ENCODE data around the gene MYH10. TPM values are rescaled to one million over a fixed set of nuclear protein-coding genes. Genes with fewer than 3 reads are reported as not detected.
A peak's percentile ranks its signal among the peaks of the same experiment; 100 is the strongest.

MYH10 gene
- total and polyA plus RNA-seq, 4 donors, result 9.1 to 79.1 (median 25.9) TPM

- no peak for DNase-seq (ENCODE audit: low spot score)
- Histone ChIP-seq H3K9me3 (ENCODE audit: control insufficient read depth in 4 of 4, low read length in 3 of 4) (no peaks in the 10 kb centered on the region), H3K4me3 (ENCODE audit: low read depth in 1 of 3, low read length in 3 of 3) (no peak overlapping the region), H3K36me3 (ENCODE audit: control insufficient read depth in 4 of 4, insufficient read depth in 3 of 4, low read depth in 1 of 4, low read length in 3 of 4) (peaks cover 0 to 4% (median 0%) of the 10 kb centered on the region in 4 donors), H3K27me3 (ENCODE audit: control insufficient read depth in 4 of 4, insufficient read depth in 4 of 4, low read length in 3 of 4) (no peaks in the 10 kb centered on the region), H3K9ac (ENCODE audit: low read depth in 1 of 2, low read length in 2 of 2) (no peak overlapping the region), H3K27ac (ENCODE audit: low read depth in 1 of 2, low read length in 2 of 2) (no peak overlapping the region), H3K4me1 (ENCODE audit: control insufficient read depth in 4 of 4, insufficient read depth in 4 of 4, low read length in 3 of 4) (peaks cover 2 to 30% (median 24%) of the 10 kb centered on the region in 4 donors)
- WGBS, result 76% methylated on average over 3 of the region's 3 CpGs
- no peak for TF ChIP-seq RXRA (IDR thresholded peaks at IDR 0.05)
Observed at GRCh38 chr17:8537734-8538133, 92.8 kb downstream of the MYH10 start.

GRCh38 chr17:8534498-8535188 is 95.9 kb downstream of the MYH10 start:
- Histone ChIP-seq H3K4me3 (ENCODE audit: low read depth in 1 of 3, low read length in 3 of 3) (no peak overlapping the region), H3K9ac (ENCODE audit: low read depth in 1 of 2, low read length in 2 of 2) (no peak overlapping the region), H3K27me3 (ENCODE audit: control insufficient read depth in 4 of 4, insufficient read depth in 4 of 4, low read length in 3 of 4) (no peaks in the 10 kb centered on the region), H3K9me3 (ENCODE audit: control insufficient read depth in 4 of 4, low read length in 3 of 4) (no peaks in the 10 kb centered on the region), H3K36me3 (ENCODE audit: control insufficient read depth in 4 of 4, insufficient read depth in 3 of 4, low read depth in 1 of 4, low read length in 3 of 4) (no peaks in the 10 kb centered on the region), H3K4me1 (ENCODE audit: control insufficient read depth in 4 of 4, insufficient read depth in 4 of 4, low read length in 3 of 4) (peaks cover 3 to 34% (median 26%) of the 10 kb centered on the region in 4 donors), H3K27ac (ENCODE audit: low read depth in 1 of 2, low read length in 2 of 2) (no peak overlapping the region)
- WGBS, result 74% methylated on average over 9 of the region's 9 CpGs
- DNase-seq (ENCODE audit: low spot score), result no peak
- TF ChIP-seq ATF3 (IDR thresholded peaks at IDR 0.05) (no peak), RAD21 (IDR thresholded peaks at IDR 0.05) (peak; percentile 65 to 67), RXRA (IDR thresholded peaks at IDR 0.05) (peak; percentile 21 to 59), HNF4A (conservative IDR thresholded peaks at IDR 0.05) (peak; percentile 70 to 97), HNF4G (IDR thresholded peaks at IDR 0.05) (peak; percentile 73), JUND (IDR thresholded peaks at IDR 0.05) (no peak), MAX (IDR thresholded peaks at IDR 0.05) (no peak), EGR1 (IDR thresholded peaks at IDR 0.05; ENCODE audit: low read depth in 2 of 2) (no peak), CTCF (IDR thresholded peaks at IDR 0.05; ENCODE audit: low read depth, low read length, missing input control) (peak; percentile 26), ZBTB33 (IDR thresholded peaks at IDR 0.05) (no peak), GABPA (IDR thresholded peaks at IDR 0.05 in 1 of 2, conservative IDR thresholded peaks at IDR 0.05 in 1 of 2) (no peak), SP1 (IDR thresholded peaks at IDR 0.05) (no peak), FOXA2 (IDR thresholded peaks at IDR 0.05) (no peak), FOXA1 (IDR thresholded peaks at IDR 0.05) (no peak), REST (IDR thresholded peaks at IDR 0.05) (no peak), NR2F2 (IDR thresholded peaks at IDR 0.05) (no peak), TAF1 (conservative IDR thresholded peaks at IDR 0.05) (no peak), YY1 (IDR thresholded peaks at IDR 0.05) (no peak)

Measured in liver (tissue), 9 donors.